ENCODE results near the gene PARD3. TPM values are rescaled to one million over a fixed set of nuclear protein-coding genes. Genes with fewer than 3 reads are reported as not detected.
"Not testable (repeated sequence)": the region's sequence is repeated elsewhere in the genome, so short reads cannot be mapped to it uniquely, and the experiment has no call there.

Gene PARD3
- total RNA-seq, 2 donors from 2014 or later, result 23.1 to 29.7 TPM

- ATAC-seq, result no peak
- intact Hi-C loops (cut with DNase I), result no loop called here
These were observed 353.0 kb downstream of the PARD3 start for GRCh38 chr10:34462056-34462455.

DNA sequence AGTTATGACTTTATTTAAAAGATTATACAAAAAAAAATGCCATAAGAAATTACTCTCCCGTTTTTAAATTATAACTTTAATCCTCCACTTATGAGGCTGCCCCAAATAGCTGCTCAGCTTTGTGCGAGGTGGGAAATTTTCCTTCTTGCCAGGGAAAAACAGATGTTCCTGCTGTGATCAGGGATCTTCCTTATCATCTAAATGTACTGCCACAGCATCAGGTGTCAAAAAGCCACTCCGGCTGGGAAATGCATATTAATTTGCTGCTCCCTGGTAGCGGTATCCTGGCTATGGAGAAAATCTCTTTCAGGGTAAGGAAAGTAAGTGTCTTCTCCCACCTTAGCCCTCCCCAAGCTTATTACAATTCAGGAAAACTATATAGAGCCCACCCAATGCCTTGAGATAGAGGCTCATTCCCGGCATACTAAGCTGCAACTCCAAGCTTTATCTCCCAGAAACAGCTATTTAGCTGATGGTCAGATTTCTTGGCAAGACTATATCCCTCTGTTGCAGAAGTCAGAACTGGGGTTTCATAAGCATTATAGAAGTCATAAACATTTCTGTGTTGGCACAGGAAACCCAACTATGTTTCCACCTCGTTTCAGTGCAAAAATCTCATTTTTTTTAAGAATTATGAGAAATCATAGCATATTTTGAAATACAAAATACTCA lies 360.4 kb downstream of the PARD3 start:
- DNase-seq, result no peak
- intact Hi-C loops (cut with DNase I), result no loop called here
- no peak for ATAC-seq

More at GRCh38 chr10:34462056-34462455, 353.0 kb downstream of the PARD3 start:
- no peak for DNase-seq

GRCh38 chr10:34449836-34450235 lies 365.3 kb downstream of the PARD3 start:
- DNase-seq (no peak), ATAC-seq (no peak)
- intact Hi-C loops (cut with DNase I), result no loop called here

GRCh38 chr10:34446049-34446448 lies 369.0 kb downstream of the PARD3 start:
- intact Hi-C loops (cut with DNase I), result no loop called here
- DNase-seq (no peak), ATAC-seq (no peak)

DNA sequence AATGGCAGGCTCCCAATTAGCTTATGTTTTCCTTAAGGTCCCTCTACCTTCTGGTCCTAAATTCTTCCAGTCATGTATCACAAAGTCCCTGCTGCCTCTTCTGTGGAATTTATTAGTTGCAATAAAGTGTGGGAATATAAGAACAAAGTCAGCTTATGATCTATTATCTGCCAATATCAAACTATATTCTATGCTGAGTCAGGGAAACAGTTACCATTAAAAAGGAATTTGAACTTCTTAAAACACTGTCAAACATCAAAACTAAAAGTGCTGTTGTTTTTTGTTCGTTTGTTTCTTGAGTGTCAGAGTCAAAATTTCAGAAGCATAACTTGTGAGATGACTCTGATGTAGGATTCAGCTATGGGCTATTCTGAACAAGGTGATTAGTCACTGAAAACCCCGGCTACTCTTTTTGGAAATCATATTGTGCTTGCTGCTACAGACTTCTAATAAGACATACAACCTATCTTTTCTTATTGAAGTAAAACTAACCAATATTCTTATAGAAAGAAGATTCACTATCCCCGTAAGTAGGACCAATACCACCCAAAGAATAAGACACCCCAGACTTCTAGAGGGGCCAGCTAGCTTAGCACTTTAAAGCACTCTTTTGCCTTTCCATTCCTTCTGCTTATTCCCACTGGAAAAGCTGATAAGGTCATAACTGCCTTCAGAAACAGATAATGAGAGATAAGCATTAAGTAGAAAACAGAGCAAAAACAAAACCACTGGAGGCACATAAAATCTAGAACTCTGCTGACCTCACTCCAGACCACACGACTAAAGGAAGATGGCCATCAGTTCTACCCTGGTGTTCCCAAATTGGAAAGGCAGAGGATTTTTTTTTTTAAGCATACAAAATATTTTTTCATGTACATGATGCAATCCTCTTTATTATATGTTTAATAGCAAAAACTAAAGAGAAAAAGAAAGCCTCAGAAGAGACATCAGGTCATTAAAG lies 370.6 kb downstream of the PARD3 start:
- intact Hi-C loops (cut with DNase I), result no loop called here
- no peak for DNase-seq
- ATAC-seq, result no peak

DNA sequence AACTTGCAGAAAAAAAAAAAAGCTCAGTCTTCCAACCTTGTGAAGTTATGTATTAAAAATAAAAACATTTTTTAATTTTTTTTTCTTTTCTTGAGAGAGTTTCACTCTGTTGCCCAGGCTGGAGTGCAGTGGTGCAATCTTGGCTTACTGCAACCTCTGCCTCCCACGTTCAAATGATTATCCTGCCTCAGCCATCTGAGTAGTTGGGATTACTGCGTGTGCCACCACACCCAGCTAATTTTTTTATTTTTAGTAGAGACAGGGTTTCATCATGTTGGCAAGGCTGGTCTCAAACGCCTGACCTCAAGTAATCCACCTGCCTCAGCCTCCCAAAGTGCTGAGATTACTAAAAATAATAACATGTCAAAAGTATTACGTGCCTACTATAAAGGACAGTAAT lies 375.7 kb downstream of the PARD3 start:
- DNase-seq; intact Hi-C loops (cut with DNase I): not testable (repeated sequence)
- peak; percentile 59 to 84 for ATAC-seq

DNA sequence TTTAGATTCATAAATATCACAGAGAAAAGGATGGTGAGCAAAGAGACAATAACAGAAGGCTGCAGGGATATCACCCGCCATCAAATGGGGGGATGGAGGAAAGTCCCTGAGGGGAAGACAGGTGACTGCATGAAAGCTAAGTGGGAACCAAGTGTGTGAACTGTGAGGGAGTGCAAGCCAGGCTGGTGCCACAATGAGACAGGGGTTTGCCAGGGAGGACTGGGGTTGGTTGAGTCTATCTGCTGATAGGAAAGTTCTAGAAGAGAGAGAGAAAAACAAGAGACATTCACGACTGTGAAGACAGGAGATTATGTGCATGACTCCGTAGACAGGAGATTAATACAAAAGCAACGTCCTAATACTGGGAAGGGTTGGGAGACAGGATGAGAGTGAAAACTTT lies 376.4 kb downstream of the PARD3 start:
- ATAC-seq (peak in 1 of 2 donors; percentile 12), DNase-seq (no peak)
- intact Hi-C loops (cut with DNase I), result no loop called here

GRCh38 chr10:34437906-34438305 lies 377.2 kb downstream of the PARD3 start:
- DNase-seq (peak; percentile 23), ATAC-seq (peak in 1 of 2 donors; percentile 26)
- intact Hi-C loops (cut with DNase I), result no loop called here

DNA sequence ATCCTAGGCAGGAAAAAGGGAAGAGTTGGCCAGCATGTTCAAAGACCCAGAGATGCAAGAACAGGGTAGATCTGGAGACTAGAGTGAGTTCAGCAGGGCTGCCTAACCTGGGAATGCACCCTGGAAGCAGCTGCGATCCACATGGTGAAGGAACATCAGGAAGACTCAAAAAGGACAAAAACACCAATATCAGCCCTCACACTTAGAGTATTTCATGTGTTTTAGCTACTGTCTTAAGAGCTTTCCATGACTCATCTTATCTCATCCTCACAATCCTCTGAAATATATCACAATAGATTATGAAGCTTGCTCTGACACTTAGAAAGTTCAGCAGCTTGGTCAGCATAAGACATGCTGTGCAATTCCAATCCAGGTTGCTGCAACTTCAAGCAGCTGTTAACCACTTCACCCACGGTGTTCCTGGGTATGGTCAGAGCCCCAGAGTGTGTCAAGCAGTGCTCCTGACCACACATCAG lies 380.9 kb downstream of the PARD3 start:
- intact Hi-C loops (cut with DNase I), result no loop called here
- DNase-seq (no peak), ATAC-seq (peak in 1 of 2 donors; percentile 69)

DNA sequence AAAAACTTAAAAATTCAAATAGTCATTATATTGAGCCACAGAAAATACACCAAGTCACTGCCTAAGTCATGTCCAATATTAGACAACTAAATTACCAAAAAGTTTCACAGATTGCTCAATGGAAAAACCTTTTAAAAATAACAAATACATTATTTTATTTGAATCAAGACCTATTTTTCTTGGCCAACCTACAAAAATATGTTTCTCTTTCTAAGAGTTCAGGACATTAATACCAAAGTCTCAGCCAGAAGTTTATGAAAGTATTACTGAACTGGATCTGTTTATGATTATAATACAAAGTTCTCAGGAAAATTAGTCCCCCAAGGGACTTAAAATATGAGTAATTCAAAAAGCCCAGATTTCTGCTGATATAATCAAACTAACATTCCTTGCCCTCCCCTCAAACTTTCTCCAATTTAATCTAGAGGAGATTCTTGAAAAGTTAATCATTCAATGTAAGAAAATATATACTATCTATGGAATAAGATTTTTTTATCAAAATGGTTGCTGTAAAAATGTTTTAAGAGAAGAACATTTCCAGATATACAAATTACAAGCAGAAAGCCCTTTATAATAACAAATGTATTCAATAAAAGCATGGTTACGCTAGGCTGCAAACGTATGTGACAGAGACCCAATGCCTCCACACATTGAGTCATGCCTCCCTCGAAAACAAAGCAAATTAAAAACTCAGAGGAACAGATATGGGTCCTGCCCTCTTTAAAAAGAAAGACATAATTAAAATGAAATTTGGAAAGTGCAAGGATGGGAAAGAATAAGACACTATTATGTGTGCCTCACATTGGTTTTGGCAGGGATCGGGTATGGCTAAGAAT lies 381.6 kb downstream of the PARD3 start:
- DNase-seq (no peak), ATAC-seq (peak in 1 of 2 donors; percentile 69)
- intact Hi-C loops (cut with DNase I), result no loop called here

DNA sequence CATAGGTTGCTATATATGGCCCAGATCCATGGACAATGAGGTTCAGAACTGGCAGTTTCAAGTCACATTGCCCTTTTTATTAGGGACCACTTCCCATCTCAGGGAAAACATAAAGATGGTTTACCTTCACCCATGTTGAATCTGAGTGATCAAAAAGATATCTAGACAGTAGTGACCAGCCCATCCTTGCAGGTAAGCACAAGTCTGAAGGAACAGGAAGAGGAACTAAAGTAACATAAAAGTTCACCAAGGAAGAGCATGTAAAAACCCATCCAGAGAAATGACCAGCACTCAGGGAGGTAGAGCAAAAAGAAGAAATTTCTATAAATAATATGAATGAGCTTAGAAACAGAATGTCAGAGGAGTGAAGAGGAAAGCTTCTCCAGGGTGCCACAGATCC lies 382.5 kb downstream of the PARD3 start:
- ATAC-seq, result no peak
- intact Hi-C loops (cut with DNase I), result no loop called here

GRCh38 chr10:34430685-34431084 lies 384.4 kb downstream of the PARD3 start:
- intact Hi-C loops (cut with DNase I), result no loop called here
- no peak for ATAC-seq
- DNase-seq, result no peak

More for the DNA sequence above, 382.5 kb downstream of the PARD3 start:
- DNase-seq, result no peak

DNA sequence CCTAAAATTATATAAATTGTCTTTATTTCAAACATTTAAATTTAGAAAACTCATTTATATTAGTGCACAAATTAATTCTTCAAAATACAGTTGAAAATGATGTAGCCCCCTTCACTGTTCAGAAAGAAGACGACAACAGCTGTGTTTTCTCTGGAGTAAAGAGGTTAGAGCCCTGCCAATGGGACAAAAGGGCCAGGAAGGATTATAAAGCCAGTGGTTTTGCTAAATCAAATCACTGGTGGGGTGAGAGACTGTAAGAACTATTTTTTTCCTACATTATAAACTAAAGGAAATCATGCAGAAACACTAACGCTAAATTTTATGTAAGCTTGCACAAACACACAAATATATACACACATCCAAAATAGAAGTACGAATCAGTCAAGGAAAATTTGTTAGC lies 386.6 kb downstream of the PARD3 start:
- intact Hi-C loops (cut with DNase I), result no loop called here
- no peak for ATAC-seq
- DNase-seq, result no peak

GRCh38 chr10:34427911-34428216 lies 387.2 kb downstream of the PARD3 start:
- ATAC-seq (no peak), DNase-seq (no peak)
- intact Hi-C loops (cut with DNase I), result no loop called here

DNA sequence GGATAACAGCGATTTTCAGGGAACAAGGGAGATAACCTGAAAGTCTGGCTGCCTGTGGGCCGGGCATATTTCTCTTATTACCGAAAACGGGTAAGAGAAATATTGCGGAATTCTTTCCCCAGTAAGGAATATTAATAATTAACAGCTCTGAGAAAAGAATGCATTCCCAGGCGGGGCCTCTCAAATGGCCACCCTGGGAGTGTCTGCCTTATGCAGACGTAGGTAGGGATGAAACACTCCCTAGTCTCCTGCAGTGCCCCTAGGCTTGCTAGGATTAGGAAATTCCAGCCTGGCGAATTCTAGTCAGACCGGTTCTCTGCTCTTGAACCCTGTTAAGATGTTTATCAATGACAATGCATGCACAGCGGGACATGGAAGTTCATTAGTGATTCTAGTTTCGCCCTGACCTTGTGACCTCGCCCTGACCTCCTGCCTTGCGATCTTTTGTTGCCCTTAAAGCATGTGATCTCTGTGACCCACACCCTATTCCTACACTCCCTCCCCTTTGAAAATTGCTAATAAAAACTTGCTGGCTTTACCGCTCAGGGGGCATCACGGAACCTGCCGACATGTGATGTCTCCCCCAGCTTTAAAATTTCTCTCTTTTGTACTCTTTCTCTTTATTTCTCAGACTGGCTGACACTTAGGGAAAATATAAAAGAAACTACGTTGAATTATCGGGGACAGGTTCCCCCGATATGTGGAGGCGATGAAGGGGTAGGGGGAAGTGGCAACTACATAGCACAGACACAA lies 387.8 kb downstream of the PARD3 start:
- intact Hi-C loops (cut with DNase I); DNase-seq; ATAC-seq: not testable (repeated sequence)

- intact Hi-C loops (cut with DNase I); ATAC-seq; DNase-seq: not testable (repeated sequence)
These were observed 388.4 kb downstream of the PARD3 start for GRCh38 chr10:34426538-34427157.

DNA sequence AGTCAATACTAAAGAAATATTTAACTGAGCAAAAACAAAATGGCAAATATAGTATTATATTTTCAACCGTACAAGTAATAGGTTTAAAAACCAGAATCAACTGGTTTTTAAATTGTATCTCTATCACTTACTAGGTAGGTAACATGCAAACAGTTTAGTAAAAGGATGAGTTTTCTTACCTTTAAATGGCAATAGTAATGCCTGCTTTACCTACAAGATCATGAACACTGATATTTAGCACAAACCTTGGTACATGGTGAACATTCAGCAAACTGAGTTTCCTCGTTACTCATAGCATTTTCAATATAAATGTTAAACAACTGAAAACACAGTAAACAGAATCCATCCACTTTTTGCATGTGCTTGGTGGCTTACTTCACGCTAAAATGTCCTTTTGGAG lies 389.1 kb downstream of the PARD3 start:
- intact Hi-C loops (cut with DNase I), result no loop called here
- ATAC-seq (no peak), DNase-seq (no peak)
